K562 (cell line): ENCODE results near the gene ING4. TPM values are rescaled to one million over a fixed set of nuclear protein-coding genes. Genes with fewer than 3 reads are reported as not detected.

Experiments used
- ATAC-seq: fragments of 200-7000 bp; cut with Tn5 transposase; 3 replicates; pipeline ENCODE4 v1.9.1; 2020; ENCODE audit warnings: moderate library complexity
- BruUV-seq: library from RNA; stranded (reverse); fragments of 400-500 nt; replicated peaks from 2 replicates; lab custom pipeline; 2021; lab: Mats Ljungman, UMichigan
- CTCF ChIA-PET: fragments of 300-600 bp; formaldehyde crosslinking; extraction: SDS; loops from one replicate; lab custom pipeline; 2021; ENCODE audit warnings: low intra/inter-chr PET ratio; lab: Yijun Ruan, JAX
- POLR2A ChIA-PET: fragments of 300-600, 350-650 bp; sonication (Branson Sonifier 250); formaldehyde crosslinking; extraction: SDS; loops from one replicate; lab custom pipeline; 2021; ENCODE audit warnings: antibody characterized with exemption, inconsistent platforms; lab: Yijun Ruan, JAX
- DNase-seq, 4 experiments: peaks; one replicate each; pipeline versions ENCODE4 v3.0.0 to v3.0.0-alpha.2; 2011 to 2018; ENCODE audit warnings: low spot score in 3 of 4, mixed read lengths in 3 of 4; ENCODE audit errors: extremely low read depth in 1 of 4
- FAIRE-seq: peaks from 2 replicates; lab custom pipeline; 2011; peaks lifted over from hg19 to GRCh38; lab: Jason Lieb, UNC
- H2AFZ ChIP-seq: 2 replicates; pipeline ENCODE4 v1.6.0; 2011; ENCODE audit warnings: low read depth, low read length, control low read depth, inconsistent platforms
- H3K27ac ChIP-seq: fragments of 200-600 bp; 3 replicates; pipeline ENCODE4 v1.8.0; 2011; ENCODE audit warnings: low read depth, mild to moderate bottlenecking, control low read depth, inconsistent platforms, low read length, moderate library complexity, mixed read lengths; ENCODE audit errors: extremely low read depth
- H3K27me3 ChIP-seq, 2 experiments: fragments of 300-600 bp in 1 of 2; 2 replicates in 1 of 2; 3 replicates in 1 of 2; pipeline versions ENCODE4 v1.6.0 to v1.8.0; 2011; ENCODE audit warnings: inconsistent platforms in 2 of 2, low read length in 2 of 2, mild to moderate bottlenecking in 1 of 2, mixed read lengths in 1 of 2, moderate library complexity in 1 of 2; ENCODE audit not compliant: control insufficient read depth in 2 of 2, insufficient read depth in 2 of 2
- H3K36me3 ChIP-seq: fragments of 300-600 bp; 3 replicates; pipeline ENCODE4 v1.8.0; 2011; ENCODE audit warnings: mild to moderate bottlenecking, low read length, inconsistent platforms; ENCODE audit not compliant: control insufficient read depth, insufficient read depth
- H3K4me1 ChIP-seq, 2 experiments: fragments of 200-600 bp in 1 of 2; replicated peaks in 1 of 2; 2 replicates in 1 of 2; 3 replicates in 1 of 2; pipeline versions ENCODE4 v1.5.1 to v1.8.0; 2011; ENCODE audit warnings: inconsistent platforms in 2 of 2, low read length in 2 of 2, mild to moderate bottlenecking in 1 of 2, mixed read lengths in 1 of 2, moderate library complexity in 1 of 2; ENCODE audit not compliant: control insufficient read depth in 2 of 2, insufficient read depth in 2 of 2
- H3K4me2 ChIP-seq: 2 replicates; pipeline ENCODE4 v1.6.1; 2011; ENCODE audit warnings: low read length, control low read depth, inconsistent platforms, mixed read lengths; ENCODE audit not compliant: insufficient read depth
- H3K4me3 ChIP-seq: fragments of 200-600 bp; sonication (generic), shearing (Covaris generic); 2 replicates; pipeline ENCODE4 v1.5.1; 2016; ENCODE audit warnings: control low read depth, inconsistent platforms
- H3K79me2 ChIP-seq: fragments of 200-600 bp; 3 replicates; pipeline ENCODE4 v1.8.0; 2011; ENCODE audit warnings: low read length, inconsistent platforms; ENCODE audit not compliant: control insufficient read depth, insufficient read depth
- H3K9ac ChIP-seq, 2 experiments: 2 replicates each; pipeline versions ENCODE4 v1.6.0 to v1.6.1; 2011; ENCODE audit warnings: low read depth in 2 of 2, low read length in 2 of 2, control low read depth in 1 of 2, inconsistent platforms in 1 of 2, mild to moderate bottlenecking in 1 of 2, mixed read lengths in 1 of 2; ENCODE audit not compliant: insufficient read depth in 1 of 2
- H3K9me1 ChIP-seq: one replicate; pipeline ENCODE4 v1.6.0; 2011; ENCODE audit warnings: inconsistent platforms, mild to moderate bottlenecking, low read length, moderate library complexity; ENCODE audit not compliant: control insufficient read depth, insufficient read depth
- H3K9me3 ChIP-seq: replicated peaks from 2 replicates; pipeline ENCODE4 v1.5.1; 2011; ENCODE audit warnings: low read depth, low read length, inconsistent platforms; ENCODE audit not compliant: control insufficient read depth, insufficient read depth
- H4K20me1 ChIP-seq: replicated peaks from 2 replicates; pipeline ENCODE4 v1.6.1; 2011; ENCODE audit warnings: low read length, inconsistent platforms, mixed read lengths; ENCODE audit not compliant: control insufficient read depth, insufficient read depth
- ATF1 ChIP-seq, 2 experiments: fragments of 450-650 bp in 1 of 2; IDR thresholded peaks; 2 replicates each; pipeline ENCODE4 v1.6.1; 2016; ENCODE audit warnings: missing compliant biosample characterization in 1 of 2, missing genetic modification characterization in 1 of 2
- MAFK ChIP-seq: IDR thresholded peaks from 2 replicates; pipeline ENCODE4 v1.6.1; 2011; ENCODE audit warnings: low read length, improper control_type of control experiment
- RBM15 ChIP-seq: fragments of 200-400 bp; formaldehyde crosslinking; IDR thresholded peaks from 2 replicates; pipeline ENCODE4 v1.6.1; 2018; ENCODE audit warnings: mild to moderate bottlenecking, low read length, moderate library complexity; ENCODE audit not compliant: insufficient read depth
- SPI1 ChIP-seq: IDR thresholded peaks from 2 replicates; pipeline ENCODE4 v1.6.1; 2011; ENCODE audit warnings: low read depth, low read length, control low read depth, borderline replicate concordance
- STAT5A ChIP-seq: IDR thresholded peaks from 2 replicates; pipeline ENCODE4 v1.6.1; 2012; ENCODE audit warnings: low read length, inconsistent platforms, borderline replicate concordance
- TAF1 ChIP-seq: IDR thresholded peaks from 2 replicates; pipeline ENCODE4 v1.6.1; 2011; ENCODE audit warnings: mild to moderate bottlenecking, low read length, moderate library complexity; ENCODE audit not compliant: insufficient read depth, control insufficient read depth, severe bottlenecking; ENCODE audit errors: extremely low read depth
- TCFL5 ChIP-seq: fragments of 250-450 bp; sonication (Bioruptor Pico); conservative IDR thresholded peaks from 2 replicates; pipeline ENCODE4 v1.6.1; 2021; ENCODE audit warnings: mild to moderate bottlenecking, moderate library complexity, matching md5 sums
- WHSC1 ChIP-seq: IDR thresholded peaks from one replicate; pipeline ENCODE4 v1.6.1; 2012; ENCODE audit warnings: low read length, control low read depth, inconsistent platforms
- ZKSCAN8 ChIP-seq: fragments of 200-800 bp; sonication (Bioruptor generic); IDR thresholded peaks from 2 replicates; pipeline ENCODE4 v1.6.1; 2016; ENCODE audit warnings: missing genetic modification characterization, missing compliant biosample characterization
- WGBS: fragments of 100-300 bp; shearing (Covaris generic); methylation state at CpG from one replicate; pipeline ENCODE4 v1.1.6; 2016; ENCODE audit warnings: low coverage, mixed read lengths; ENCODE audit not compliant: insufficient coverage; ENCODE audit errors: missing lambda C conversion rate; 5-methylcytosine and 5-hydroxymethylcytosine counted together
- in situ Hi-C: fragments of 300-500 bp; cut with MboI; formaldehyde crosslinking; loops from 4 replicates; pipeline ENCODE4 v1.15.0; 2018; ENCODE audit warnings: inconsistent platforms, mixed read lengths
- intact Hi-C: fragments of 100-400 bp; cut with micrococcal nuclease; formaldehyde crosslinking; loops from 2 replicates; pipeline ENCODE4 v1.14.2; 2022
- polyA plus RNA-seq, 8 experiments: library from polyadenylated mRNA; depleted of rRNA in 4 of 8; stranded (reverse) in 5 of 8; unstranded in 3 of 8; fragments of >200 nt; fragmentation: Nextera tagmentation in 2 of 8; fragmentation: Illumina TruSeq in 1 of 8; extraction: Ambion mirVana in 2 of 8; extraction: Trizol in 1 of 8; gene quantifications; 2 replicates each; pipeline versions ENCODE4 v1.2.1 to v1.2.3, GENCODE V29; 2011 to 2014; ENCODE audit warnings: inconsistent platforms in 1 of 8, missing spikeins in 1 of 8
- total RNA-seq, 7 experiments: library from RNA; depleted of rRNA in 6 of 7; stranded (reverse); fragments of >200 nt in 6 of 7; fragmentation: Illumina TruSeq in 2 of 7; extraction: Trizol in 2 of 7; gene quantifications; 2 replicates each; pipeline versions ENCODE4 v1.2.1 to v1.2.3, GENCODE V29; 2011 to 2021; ENCODE audit warnings: low replicate concordance in 1 of 7
- TF ChIP-seq, protein P1 (sequence below): fragments of 250-450 bp; sonication (Bioruptor Pico); IDR thresholded peaks from 2 replicates; pipeline ENCODE4 v1.8.0; 2021; ENCODE audit warnings: mild to moderate bottlenecking, moderate library complexity
- TF ChIP-seq, protein P2 (sequence below): fragments of 200-800 bp; sonication (Bioruptor generic); IDR thresholded peaks from 2 replicates; pipeline ENCODE4 v1.6.1; 2016; ENCODE audit warnings: missing genetic modification characterization, missing compliant biosample characterization

ING4 gene
- total and polyA plus RNA-seq, 9 of the 15 experiments (the other 6 are each of a cell fraction or from before 2014, with no cell fraction given), result 6.6 to 30.2 (median 15.7) TPM

DNA sequence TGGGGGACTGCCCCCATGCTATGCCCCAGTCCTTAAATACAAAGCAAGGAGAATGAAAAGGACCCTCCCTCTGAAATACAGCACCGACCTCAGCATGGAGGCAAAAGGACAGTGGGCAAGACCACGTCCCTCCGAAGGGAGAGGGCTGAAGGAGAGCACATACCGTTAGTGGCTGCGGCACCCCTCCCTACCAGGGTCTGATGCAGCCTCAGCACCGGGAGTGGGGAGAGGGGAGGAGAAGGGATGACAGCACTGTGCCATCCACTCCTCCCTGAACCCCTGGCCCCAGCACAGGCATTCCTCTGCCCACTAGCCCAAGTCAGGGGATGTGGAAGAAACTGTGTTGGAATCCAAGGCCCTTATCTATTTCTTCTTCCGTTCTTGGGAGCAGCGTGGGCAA is 12.1 kb downstream of the ING4 start:
- ChIA-PET CTCF (no interaction called here), POLR2A (no interaction called here)
- no peak overlapping the region for H3K27ac ChIP-seq
- intact Hi-C loops, result no loop called here
- FAIRE-seq, result no peak
- TF ChIP-seq RBM15 (no peak), ATF1 (CRISPR knock-in tag; IDR thresholded peaks at IDR 0.05) (no peak), ATF1 (tag; IDR thresholded peaks at IDR 0.05) (no peak), MAFK (no peak), TAF1 (no peak), ZKSCAN8 (CRISPR knock-in tag) (no peak), STAT5A (no peak), SPI1 (no peak), WHSC1 (no peak), TCFL5 (CRISPR knock-in tag) (no peak)
- TF ChIP-seq, protein P1, sequence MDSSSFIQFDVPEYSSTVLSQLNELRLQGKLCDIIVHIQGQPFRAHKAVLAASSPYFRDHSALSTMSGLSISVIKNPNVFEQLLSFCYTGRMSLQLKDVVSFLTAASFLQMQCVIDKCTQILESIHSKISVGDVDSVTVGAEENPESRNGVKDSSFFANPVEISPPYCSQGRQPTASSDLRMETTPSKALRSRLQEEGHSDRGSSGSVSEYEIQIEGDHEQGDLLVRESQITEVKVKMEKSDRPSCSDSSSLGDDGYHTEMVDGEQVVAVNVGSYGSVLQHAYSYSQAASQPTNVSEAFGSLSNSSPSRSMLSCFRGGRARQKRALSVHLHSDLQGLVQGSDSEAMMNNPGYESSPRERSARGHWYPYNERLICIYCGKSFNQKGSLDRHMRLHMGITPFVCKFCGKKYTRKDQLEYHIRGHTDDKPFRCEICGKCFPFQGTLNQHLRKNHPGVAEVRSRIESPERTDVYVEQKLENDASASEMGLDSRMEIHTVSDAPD (CRISPR knock-in tag), result no peak
- TF ChIP-seq, protein P2, sequence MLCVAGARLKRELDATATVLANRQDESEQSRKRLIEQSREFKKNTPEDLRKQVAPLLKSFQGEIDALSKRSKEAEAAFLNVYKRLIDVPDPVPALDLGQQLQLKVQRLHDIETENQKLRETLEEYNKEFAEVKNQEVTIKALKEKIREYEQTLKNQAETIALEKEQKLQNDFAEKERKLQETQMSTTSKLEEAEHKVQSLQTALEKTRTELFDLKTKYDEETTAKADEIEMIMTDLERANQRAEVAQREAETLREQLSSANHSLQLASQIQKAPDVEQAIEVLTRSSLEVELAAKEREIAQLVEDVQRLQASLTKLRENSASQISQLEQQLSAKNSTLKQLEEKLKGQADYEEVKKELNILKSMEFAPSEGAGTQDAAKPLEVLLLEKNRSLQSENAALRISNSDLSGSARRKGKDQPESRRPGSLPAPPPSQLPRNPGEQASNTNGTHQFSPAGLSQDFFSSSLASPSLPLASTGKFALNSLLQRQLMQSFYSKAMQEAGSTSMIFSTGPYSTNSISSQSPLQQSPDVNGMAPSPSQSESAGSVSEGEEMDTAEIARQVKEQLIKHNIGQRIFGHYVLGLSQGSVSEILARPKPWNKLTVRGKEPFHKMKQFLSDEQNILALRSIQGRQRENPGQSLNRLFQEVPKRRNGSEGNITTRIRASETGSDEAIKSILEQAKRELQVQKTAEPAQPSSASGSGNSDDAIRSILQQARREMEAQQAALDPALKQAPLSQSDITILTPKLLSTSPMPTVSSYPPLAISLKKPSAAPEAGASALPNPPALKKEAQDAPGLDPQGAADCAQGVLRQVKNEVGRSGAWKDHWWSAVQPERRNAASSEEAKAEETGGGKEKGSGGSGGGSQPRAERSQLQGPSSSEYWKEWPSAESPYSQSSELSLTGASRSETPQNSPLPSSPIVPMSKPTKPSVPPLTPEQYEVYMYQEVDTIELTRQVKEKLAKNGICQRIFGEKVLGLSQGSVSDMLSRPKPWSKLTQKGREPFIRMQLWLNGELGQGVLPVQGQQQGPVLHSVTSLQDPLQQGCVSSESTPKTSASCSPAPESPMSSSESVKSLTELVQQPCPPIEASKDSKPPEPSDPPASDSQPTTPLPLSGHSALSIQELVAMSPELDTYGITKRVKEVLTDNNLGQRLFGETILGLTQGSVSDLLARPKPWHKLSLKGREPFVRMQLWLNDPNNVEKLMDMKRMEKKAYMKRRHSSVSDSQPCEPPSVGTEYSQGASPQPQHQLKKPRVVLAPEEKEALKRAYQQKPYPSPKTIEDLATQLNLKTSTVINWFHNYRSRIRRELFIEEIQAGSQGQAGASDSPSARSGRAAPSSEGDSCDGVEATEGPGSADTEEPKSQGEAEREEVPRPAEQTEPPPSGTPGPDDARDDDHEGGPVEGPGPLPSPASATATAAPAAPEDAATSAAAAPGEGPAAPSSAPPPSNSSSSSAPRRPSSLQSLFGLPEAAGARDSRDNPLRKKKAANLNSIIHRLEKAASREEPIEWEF (CRISPR knock-in tag), result no peak
- TF ChIP-seq, all 486 proteins: peak for 0
- no peak for DNase-seq
- H3K9me1 ChIP-seq, result no peaks in the 10 kb centered on the region
- ATAC-seq, result no peak
- no peak overlapping the region for H3K4me3 ChIP-seq
- H2AFZ ChIP-seq, result no peak overlapping the region
- in situ Hi-C loops, result no loop called here
- no peaks in the 10 kb centered on the region for H4K20me1 ChIP-seq
- H3K4me2 ChIP-seq, result no peak overlapping the region
- H3K4me1 ChIP-seq, result peaks cover 0 to 8% of the 10 kb centered on the region in 2 experiments; a peak in 3 of 5 replicates
- H3K27me3 ChIP-seq, result no peaks in the 10 kb centered on the region
- peaks cover 8% of the 10 kb centered on the region; the same call in 2 of the 3 replicates for H3K36me3 ChIP-seq
- no peak overlapping the region for H3K9ac ChIP-seq
- H3K9me3 ChIP-seq, result no peaks in the 10 kb centered on the region
- WGBS, result 59% methylated on average over 5 of the region's 8 CpGs
- no peaks in the 10 kb centered on the region for H3K79me2 ChIP-seq
- BruUV-seq, result TSS peak; percentile 28
